Skeletal muscle satellite cell (primary cell): Measurements from ENCODE around the gene ARHGAP10.

Experiments
- H3K27me3 ChIP-seq: 2 replicates; pipeline ENCODE4 v1.7.0; 2013; ENCODE audit warnings: low read length; ENCODE audit not compliant: control insufficient read depth, insufficient read depth
- H3K36me3 ChIP-seq: 2 replicates; pipeline ENCODE4 v1.7.0; 2013; ENCODE audit warnings: mild to moderate bottlenecking, control low read depth, low read length; ENCODE audit not compliant: insufficient read depth
- H3K4me1 ChIP-seq: 2 replicates; pipeline ENCODE4 v1.7.0; 2013; ENCODE audit warnings: low read length; ENCODE audit not compliant: control insufficient read depth, insufficient read depth
- H3K4me2 ChIP-seq: 2 replicates; pipeline ENCODE4 v1.7.0; 2013; ENCODE audit warnings: mild to moderate bottlenecking, low read length
- H3K4me3 ChIP-seq: 2 replicates; pipeline ENCODE4 v1.7.0; 2013; ENCODE audit warnings: low read length
- H3K9ac ChIP-seq: 2 replicates; pipeline ENCODE4 v1.7.0; 2013; ENCODE audit warnings: mild to moderate bottlenecking, low read depth, low read length, moderate library complexity
- H3K9me3 ChIP-seq: replicated peaks from 2 replicates; pipeline ENCODE4 v1.7.0; 2013; ENCODE audit warnings: mild to moderate bottlenecking, control low read depth, low read length

Gene ARHGAP10

GRCh38 chr4:147927377-147928137 is 195.7 kb downstream of the ARHGAP10 start:
- H3K4me1 ChIP-seq, result peaks cover 7% of the 10 kb centered on the region
- H3K27me3 ChIP-seq, result no peaks in the 10 kb centered on the region
- H3K4me2 ChIP-seq, result no peak overlapping the region
- no peak overlapping the region for H3K9ac ChIP-seq
- peaks cover 18% of the 10 kb centered on the region for H3K36me3 ChIP-seq
- H3K4me3 ChIP-seq, result no peak overlapping the region
- no peaks in the 10 kb centered on the region for H3K9me3 ChIP-seq

GRCh38 chr4:147928400-147928799 is 196.5 kb downstream of the ARHGAP10 start:
- Histone ChIP-seq H3K4me2 (no peak overlapping the region), H3K9me3 (no peaks in the 10 kb centered on the region), H3K9ac (no peak overlapping the region), H3K4me3 (no peak overlapping the region), H3K4me1 (peaks cover 7% of the 10 kb centered on the region), H3K36me3 (peaks cover 18% of the 10 kb centered on the region), H3K27me3 (no peaks in the 10 kb centered on the region)

GRCh38 chr4:147929746-147930145 is 197.9 kb downstream of the ARHGAP10 start:
- no peak overlapping the region for H3K4me2 ChIP-seq
- H3K36me3 ChIP-seq, result peaks cover 23% of the 10 kb centered on the region
- no peaks in the 10 kb centered on the region for H3K9me3 ChIP-seq
- peaks cover 7% of the 10 kb centered on the region for H3K4me1 ChIP-seq
- no peaks in the 10 kb centered on the region for H3K27me3 ChIP-seq
- no peak overlapping the region for H3K9ac ChIP-seq
- H3K4me3 ChIP-seq, result no peak overlapping the region

- Histone ChIP-seq H3K27me3 (no peaks in the 10 kb centered on the region), H3K9me3 (no peaks in the 10 kb centered on the region), H3K36me3 (peaks cover 11% of the 10 kb centered on the region), H3K4me3 (no peak overlapping the region), H3K4me1 (peaks cover 5% of the 10 kb centered on the region), H3K9ac (no peak overlapping the region), H3K4me2 (no peak overlapping the region)
Observed at GRCh38 chr4:147933316-147933715, 201.4 kb downstream of the ARHGAP10 start.

- Histone ChIP-seq H3K9ac (no peak overlapping the region), H3K36me3 (peaks cover 11% of the 10 kb centered on the region), H3K4me3 (no peak overlapping the region), H3K9me3 (no peaks in the 10 kb centered on the region), H3K4me2 (no peak overlapping the region), H3K4me1 (peaks cover under 1% of the 10 kb centered on the region), H3K27me3 (no peaks in the 10 kb centered on the region)
Observed at GRCh38 chr4:147933779-147934178, 201.9 kb downstream of the ARHGAP10 start.

- H3K9ac ChIP-seq, result no peak overlapping the region
- H3K4me3 ChIP-seq, result no peak overlapping the region
- H3K4me2 ChIP-seq, result no peak overlapping the region
- H3K36me3 ChIP-seq, result peaks cover 21% of the 10 kb centered on the region
- no peaks in the 10 kb centered on the region for H3K9me3 ChIP-seq
- H3K4me1 ChIP-seq, result peaks cover 11% of the 10 kb centered on the region
- no peaks in the 10 kb centered on the region for H3K27me3 ChIP-seq
Observed at GRCh38 chr4:147938496-147938895, 206.6 kb downstream of the ARHGAP10 start.

GRCh38 chr4:147940171-147940570 is 208.3 kb downstream of the ARHGAP10 start:
- Histone ChIP-seq H3K4me1 (peaks cover 11% of the 10 kb centered on the region), H3K9ac (no peak overlapping the region), H3K9me3 (no peaks in the 10 kb centered on the region), H3K27me3 (no peaks in the 10 kb centered on the region), H3K36me3 (peaks cover 22% of the 10 kb centered on the region), H3K4me2 (no peak overlapping the region), H3K4me3 (no peak overlapping the region)

GRCh38 chr4:147941373-147941772 is 209.5 kb downstream of the ARHGAP10 start:
- H3K4me3 ChIP-seq, result no peak overlapping the region
- H3K36me3 ChIP-seq, result peaks cover 28% of the 10 kb centered on the region
- H3K4me1 ChIP-seq, result peaks cover 11% of the 10 kb centered on the region
- H3K9me3 ChIP-seq, result no peaks in the 10 kb centered on the region
- no peaks in the 10 kb centered on the region for H3K27me3 ChIP-seq
- H3K9ac ChIP-seq, result no peak overlapping the region
- no peak overlapping the region for H3K4me2 ChIP-seq

- H3K36me3 ChIP-seq, result peaks cover 32% of the 10 kb centered on the region
- peak overlapping the region; percentile 20 for H3K4me2 ChIP-seq
- no peaks in the 10 kb centered on the region for H3K27me3 ChIP-seq
- H3K4me1 ChIP-seq, result peaks cover 11% of the 10 kb centered on the region
- H3K9me3 ChIP-seq, result no peaks in the 10 kb centered on the region
- no peak overlapping the region for H3K4me3 ChIP-seq
- no peak overlapping the region for H3K9ac ChIP-seq
Observed at GRCh38 chr4:147942729-147943128, 210.8 kb downstream of the ARHGAP10 start.

- H3K9me3 ChIP-seq, result no peaks in the 10 kb centered on the region
- H3K36me3 ChIP-seq, result peaks cover 32% of the 10 kb centered on the region
- no peaks in the 10 kb centered on the region for H3K27me3 ChIP-seq
- peaks cover 11% of the 10 kb centered on the region for H3K4me1 ChIP-seq
- H3K9ac ChIP-seq, result no peak overlapping the region
- no peak overlapping the region for H3K4me3 ChIP-seq
- H3K4me2 ChIP-seq, result peak overlapping the region; percentile 20
Observed at GRCh38 chr4:147943159-147943638, 211.3 kb downstream of the ARHGAP10 start.

- H3K9ac ChIP-seq, result no peak overlapping the region
- H3K4me2 ChIP-seq, result no peak overlapping the region
- peaks cover 11% of the 10 kb centered on the region for H3K4me1 ChIP-seq
- H3K27me3 ChIP-seq, result no peaks in the 10 kb centered on the region
- peaks cover 32% of the 10 kb centered on the region for H3K36me3 ChIP-seq
- no peak overlapping the region for H3K4me3 ChIP-seq
- H3K9me3 ChIP-seq, result no peaks in the 10 kb centered on the region
Observed at GRCh38 chr4:147944249-147944648, 212.4 kb downstream of the ARHGAP10 start.

GRCh38 chr4:147944670-147945260 is 212.9 kb downstream of the ARHGAP10 start:
- H3K9me3 ChIP-seq, result no peaks in the 10 kb centered on the region
- H3K36me3 ChIP-seq, result peaks cover 31% of the 10 kb centered on the region
- peaks cover 11% of the 10 kb centered on the region for H3K4me1 ChIP-seq
- H3K4me2 ChIP-seq, result no peak overlapping the region
- no peaks in the 10 kb centered on the region for H3K27me3 ChIP-seq
- no peak overlapping the region for H3K4me3 ChIP-seq
- no peak overlapping the region for H3K9ac ChIP-seq
